OCI-M2 (cell line): ENCODE data around the gene PLCL1.

Source experiments
- DNase-seq: peaks from one replicate; lab custom pipeline; 2025; ENCODE audit not compliant: unreplicated experiment; lab: John Stamatoyannopoulos, UW

The PLCL1 gene

GRCh38 chr2:197804049-197804757 is at the start of gene PLCL1:
Gene PLCL1, plus strand, starts transcription at chr2:197804593.
- peak; percentile 48 for DNase-seq

DNA sequence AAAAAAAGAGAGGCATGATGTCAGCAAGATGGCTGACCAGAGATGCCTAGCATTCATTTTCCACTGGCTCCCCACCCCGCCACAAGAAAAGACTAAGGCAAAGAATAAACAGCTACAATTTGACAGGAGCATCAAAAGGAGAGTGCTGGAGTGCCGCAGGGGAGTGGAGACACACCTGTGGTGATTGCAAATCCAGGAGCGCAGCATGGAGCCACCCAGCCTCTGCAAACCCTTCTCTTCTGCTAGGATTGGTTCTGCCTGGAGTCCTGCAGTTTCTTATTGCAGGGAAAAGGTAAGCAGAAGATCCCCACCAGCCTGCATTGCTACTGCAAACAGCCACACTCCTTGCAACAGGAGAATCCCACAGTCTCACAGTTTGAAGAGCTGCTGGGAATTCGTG is 45.4 kb upstream of the PLCL1 start:
- DNase-seq = no peak

DNA sequence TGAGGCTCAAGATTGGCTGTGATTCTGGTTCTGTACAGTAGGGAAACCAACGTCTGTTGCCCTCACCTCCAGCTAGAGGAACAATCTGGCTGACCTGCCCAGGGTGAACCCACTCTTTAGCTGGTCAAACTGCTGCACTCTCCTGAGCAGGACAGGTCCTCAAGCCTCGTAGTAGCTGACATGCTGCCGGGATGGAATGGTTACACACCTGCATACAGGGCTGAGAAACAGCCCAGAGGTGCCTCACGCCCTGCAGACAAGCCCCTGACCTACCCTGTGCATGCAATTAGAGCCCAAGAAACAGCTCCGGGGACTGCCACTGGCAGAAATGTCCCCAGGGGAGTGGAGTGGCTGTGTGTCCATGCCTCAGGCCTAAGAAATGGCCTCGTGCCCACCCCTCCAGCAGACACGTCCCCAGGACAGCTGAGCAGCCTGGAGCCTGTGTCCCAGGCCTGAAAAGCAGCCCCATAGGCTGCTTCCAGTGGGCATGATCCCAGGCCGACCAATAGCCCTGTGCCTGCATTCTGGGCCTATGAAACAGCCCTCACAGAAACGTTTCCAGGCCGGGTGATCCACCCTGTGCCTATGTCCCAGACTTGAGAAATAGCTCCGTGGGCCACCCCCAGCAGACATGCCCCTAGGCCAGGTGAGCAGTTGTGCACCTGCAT is 44.6 kb upstream of the PLCL1 start:
- no peak for DNase-seq

DNA sequence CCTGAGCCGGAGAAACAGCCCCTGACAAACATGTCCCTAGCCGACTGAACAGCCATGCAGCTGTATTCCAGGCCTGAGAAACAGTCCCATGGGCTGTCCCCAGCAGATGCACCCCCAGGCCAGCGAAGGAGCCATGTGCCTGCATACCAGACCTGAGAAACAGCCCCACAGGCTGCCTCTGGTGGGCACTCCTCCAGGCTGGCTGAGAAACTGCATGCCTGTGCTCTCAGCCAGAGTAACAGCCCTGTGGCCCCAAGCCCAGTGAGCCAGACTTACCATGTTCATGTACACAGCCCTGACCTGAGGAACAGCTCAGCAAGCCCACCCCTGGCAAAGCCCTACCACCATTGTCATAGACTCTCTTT is 44.1 kb upstream of the PLCL1 start:
- DNase-seq = no peak

- no peak for DNase-seq
Observed at GRCh38 chr2:197777823-197778407, 26.5 kb upstream of the PLCL1 start.

DNA sequence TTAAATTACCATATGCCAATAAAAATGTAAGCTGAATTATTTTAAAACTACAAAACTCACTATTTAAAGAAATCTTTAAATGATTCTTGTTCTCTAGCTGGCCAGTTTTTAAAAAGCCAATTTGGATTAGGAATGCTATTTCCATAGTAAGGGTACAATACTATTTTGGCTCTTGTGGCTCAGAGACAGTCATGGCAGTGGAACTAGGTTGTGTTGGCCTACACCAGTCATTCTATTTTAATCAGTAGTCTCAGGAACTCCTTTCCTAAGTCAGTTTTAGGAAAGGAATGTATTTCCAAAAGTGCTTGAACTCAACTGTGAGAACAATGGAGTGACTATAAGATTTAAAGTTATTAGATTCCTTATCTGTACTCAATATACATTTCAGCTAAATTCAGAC is 25.1 kb upstream of the PLCL1 start:
- DNase-seq = no peak

DNA sequence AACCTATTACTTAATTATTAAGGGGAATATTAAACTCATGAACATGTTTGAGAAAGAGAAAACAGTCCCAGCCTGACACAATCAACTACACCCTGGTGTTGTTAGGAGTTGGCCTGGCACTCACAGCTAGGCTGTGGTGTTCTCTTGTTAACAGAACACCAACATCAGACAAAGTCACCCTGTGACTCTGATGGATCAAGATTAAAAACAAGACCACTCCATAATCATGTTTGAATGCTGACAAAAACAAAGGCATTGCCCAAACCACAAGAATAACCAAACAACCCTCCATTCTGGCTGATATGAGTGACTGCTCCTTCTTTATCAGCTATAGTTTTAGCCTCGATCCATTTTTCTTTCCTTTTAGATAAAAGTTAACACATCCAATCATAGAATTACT is 22.3 kb upstream of the PLCL1 start:
- no peak for DNase-seq

- DNase-seq = no peak
Observed at GRCh38 chr2:197784956-197785941, 19.1 kb upstream of the PLCL1 start, which contains the start of gene BOLL. Gene BOLL, minus strand, starts transcription at chr2:197785319. Its CDS starts 3,469 bp downstream, at chr2:197781850.

DNA sequence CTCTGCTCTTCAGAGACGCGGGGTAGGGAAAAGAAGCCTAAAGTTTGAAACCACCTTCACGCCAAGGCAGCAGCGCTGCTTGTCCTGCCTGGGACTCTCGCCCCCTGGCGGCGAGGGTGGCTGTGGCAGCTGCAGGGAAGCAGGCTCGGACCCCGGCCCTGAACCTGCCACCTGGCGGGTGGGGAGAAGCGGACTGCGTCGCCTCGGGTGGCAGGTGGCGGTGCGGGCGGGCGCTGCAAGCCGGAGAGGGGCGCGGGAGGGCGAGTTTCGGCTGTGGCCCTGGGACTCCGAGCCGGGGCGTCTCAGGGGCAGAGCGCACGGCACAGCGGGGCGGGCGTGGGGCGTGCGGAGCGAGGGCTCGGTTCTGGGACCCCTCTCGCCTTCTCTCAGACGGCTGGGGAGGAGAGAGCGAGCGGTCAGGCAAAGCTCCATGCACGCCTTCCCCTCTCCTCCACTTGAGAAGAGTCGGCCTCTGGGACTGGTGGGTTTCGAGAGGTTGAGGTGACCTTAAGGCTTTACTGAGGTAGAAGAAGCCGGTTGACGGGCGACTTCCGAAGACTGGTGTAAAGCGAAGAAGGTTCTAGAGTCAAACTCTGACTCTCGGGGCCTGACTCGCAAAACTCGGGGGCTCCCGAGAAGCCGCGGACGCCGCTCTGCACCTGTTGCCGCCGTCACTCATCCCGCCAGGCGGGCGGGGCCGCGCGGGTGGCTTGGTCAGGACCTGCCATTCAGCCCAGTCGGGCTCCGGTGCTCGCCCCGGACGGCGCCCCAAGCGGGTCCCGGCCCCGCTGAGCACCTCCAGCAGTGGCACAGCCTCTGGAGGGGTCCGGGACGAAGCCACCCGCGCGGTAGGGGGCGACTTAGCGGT is 18.1 kb upstream of the PLCL1 start:
- DNase-seq = no peak

GRCh38 chr2:197793456-197793855 is 10.9 kb upstream of the PLCL1 start:
- DNase-seq = no peak

DNA sequence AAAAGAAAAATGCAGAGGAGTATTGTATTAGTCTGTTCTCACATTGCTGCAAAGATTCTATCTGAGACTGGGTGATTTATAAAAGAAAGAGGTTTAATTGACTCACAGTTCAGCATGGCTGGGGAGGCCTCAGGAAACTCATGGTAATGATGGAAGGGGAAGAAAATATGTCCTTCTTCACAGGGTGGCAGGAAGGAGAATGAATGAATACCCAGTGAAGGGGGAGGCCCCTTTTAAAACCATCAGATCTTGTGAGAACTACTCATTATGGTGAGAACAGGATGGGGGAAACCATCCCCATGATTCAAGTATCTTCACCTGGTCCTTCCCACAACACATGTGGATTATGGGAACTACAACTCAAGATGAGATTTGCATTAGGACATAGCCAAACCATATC is 9.1 kb upstream of the PLCL1 start:
- DNase-seq = no peak

DNA sequence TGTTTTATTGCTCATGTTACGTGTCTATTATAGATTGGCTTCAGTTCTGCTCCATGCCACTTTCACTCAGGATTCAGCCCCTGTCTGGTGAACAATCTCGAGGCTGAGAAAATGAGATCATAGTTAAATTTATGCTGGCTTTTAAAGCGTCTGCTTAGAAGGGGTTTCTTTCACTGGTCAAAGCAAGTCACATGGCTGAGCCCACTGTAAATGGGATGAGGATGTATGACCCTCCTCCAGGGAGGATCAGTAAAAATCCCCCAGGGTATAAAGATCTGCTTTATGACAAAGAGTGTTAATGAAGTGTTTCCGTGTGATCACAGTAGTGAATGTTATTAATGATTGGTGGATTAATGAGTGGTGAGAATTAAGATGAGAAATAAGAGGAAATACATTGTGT is 6.2 kb upstream of the PLCL1 start:
- DNase-seq = no peak

DNA sequence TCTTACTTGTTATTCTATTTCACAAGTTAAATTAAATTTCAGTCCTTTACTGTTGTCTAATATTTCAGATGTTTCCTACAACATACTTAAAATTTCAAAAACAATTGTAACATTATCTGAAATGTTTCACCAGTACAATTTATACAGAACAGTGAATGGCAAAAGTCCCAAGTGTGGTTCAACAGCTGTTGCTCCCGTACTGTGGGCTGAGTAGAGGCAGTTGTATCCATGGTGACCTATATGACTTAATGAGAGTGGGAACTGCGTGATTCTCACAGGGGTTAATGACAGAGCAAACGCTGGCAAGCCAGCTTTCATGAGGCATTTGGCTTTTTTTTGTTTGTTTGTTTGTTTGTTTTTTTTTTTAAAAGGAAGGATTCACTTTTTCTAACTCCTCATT is 5.3 kb upstream of the PLCL1 start:
- DNase-seq = no peak

- DNase-seq = no peak
Observed at GRCh38 chr2:197800091-197800490, 4.3 kb upstream of the PLCL1 start.

DNA sequence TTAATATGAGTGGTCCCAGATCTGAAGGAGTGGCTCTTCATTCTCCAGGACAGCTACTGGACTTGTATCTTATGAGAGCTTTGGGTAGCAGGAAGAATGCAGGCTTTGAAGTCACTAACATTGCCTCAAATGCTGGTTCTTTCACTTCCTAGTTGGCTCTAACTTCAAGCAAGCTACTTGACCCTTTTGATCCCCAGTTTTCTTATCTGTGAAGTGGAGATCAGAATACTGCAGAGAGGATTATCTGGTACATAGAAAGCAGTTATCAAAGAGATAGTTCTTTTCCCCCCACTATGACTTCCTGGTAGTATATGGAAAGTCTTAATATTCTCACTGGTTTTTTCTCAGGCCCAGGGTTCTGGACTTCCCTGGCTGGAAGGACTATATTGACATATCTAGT is 3.4 kb upstream of the PLCL1 start:
- DNase-seq = no peak

GRCh38 chr2:197803033-197803444 is 1.4 kb upstream of the PLCL1 start:
- DNase-seq = peak; percentile 20

DNA sequence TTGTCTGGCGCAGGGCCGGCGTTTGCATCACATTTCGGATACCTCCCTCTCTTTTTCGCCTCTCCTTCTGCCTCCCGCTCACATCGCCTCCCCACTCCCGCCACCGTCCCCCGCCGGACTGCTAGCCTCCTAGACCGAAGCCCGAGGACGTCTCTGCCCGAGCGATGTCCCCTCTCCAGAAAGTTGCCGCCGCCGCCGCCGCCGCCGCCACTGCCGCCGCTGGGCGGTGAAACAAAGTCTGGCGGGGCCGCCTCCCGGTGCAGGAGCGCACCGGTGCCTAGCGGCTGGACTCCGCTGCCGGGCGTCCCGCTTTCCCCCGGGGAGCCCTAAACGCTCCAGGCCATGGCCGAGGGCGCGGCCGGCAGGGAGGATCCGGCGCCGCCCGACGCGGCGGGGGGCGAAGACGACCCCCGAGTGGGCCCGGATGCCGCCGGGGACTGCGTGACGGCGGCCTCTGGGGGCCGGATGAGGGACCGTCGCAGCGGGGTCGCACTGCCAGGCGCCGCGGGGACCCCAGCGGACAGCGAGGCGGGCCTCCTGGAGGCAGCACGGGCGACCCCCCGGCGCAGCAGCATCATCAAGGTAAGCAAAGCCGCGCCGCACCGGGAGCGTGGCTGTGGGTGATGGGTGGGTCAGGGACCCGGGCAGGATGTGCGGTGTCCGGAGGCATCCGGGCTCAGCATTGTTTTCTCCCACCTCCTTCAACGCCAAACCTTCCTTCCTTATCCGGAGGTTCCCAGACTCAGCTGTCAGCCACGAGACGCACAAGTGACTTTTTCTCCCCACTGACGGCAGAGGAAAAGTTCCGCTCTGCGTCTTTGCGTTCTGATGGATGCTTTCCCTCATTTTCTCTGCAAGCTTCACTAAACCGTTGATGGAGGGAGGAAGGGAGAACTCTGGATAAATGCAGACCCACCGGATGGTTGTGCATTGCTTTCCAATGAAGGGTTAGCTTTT is 643 bp downstream of the PLCL1 start:
- no peak for DNase-seq

DNA sequence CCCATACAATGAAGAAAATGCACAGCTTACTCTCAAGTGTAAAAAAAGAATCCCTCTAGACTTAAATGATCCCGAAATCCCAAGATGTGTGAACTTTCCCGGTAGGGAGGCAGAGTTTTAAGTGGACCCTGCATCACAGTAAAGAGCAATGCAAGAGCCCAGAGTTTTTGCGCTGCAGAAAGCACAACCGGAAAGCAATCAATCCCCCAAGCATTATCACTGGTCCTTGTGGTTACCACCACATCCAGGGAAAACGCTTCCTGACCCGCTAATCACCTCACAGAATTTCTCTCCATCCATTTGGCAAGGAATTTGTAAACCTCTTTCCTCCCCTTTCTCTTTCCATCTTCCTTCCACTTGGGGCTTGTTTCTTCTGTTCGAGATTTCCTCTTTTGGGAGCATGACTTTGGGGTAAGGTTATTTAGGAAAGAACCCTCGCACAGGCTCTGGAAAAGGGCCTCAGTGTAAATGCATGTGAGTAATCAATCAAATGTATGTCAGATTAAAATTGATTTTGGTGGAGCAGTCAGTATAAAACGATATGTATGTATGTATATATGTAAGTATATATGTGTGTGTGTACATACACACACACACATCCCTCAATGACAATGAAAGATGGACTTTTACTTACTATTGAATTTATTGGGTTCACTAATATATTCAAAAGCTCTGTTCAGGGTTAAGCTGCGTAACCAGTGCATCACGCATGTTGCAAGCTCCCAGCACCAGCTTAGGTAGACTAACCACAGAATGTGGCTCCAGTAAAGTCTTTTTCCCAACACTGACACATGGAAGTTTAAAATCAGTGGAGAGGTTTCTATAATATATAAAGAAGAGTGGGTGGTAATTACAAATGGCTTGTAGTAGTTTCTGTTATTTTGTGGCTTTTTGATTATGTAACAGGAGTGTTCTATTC is 1.6 kb downstream of the PLCL1 start:
- no peak for DNase-seq
